ENCODE results near the gene UGT1A3.
"Not testable (repeated sequence)": the region's sequence is repeated elsewhere in the genome, so short reads cannot be mapped to it uniquely, and the experiment has no call there.

The UGT1A3 gene

GRCh38 chr2:233728723-233729301, at the start of gene UGT1A3:
Gene UGT1A3, plus strand, starts transcription at chr2:233729042. Its CDS starts 85 bp downstream, at chr2:233729127.
- no peak for DNase-seq (ENCODE audit: low read depth)

- DNase-seq (ENCODE audit: low read depth): no peak
These were observed 49.6 kb upstream of the UGT1A3 start for GRCh38 chr2:233679196-233679595.

- DNase-seq (ENCODE audit: low read depth): no peak
These were observed 48.3 kb upstream of the UGT1A3 start for GRCh38 chr2:233680361-233681045.

- no peak for DNase-seq (ENCODE audit: low read depth)
These were observed 47.2 kb upstream of the UGT1A3 start, which contains the start of gene UGT1A7 for GRCh38 chr2:233681521-233682099. Gene UGT1A7, plus strand, starts transcription at chr2:233681901. Its CDS starts 37 bp downstream, at chr2:233681938.

- DNase-seq (ENCODE audit: low read depth): no peak
These were observed 44.2 kb upstream of the UGT1A3 start for GRCh38 chr2:233684640-233685039.

GRCh38 chr2:233686928-233687327, 41.9 kb upstream of the UGT1A3 start:
- DNase-seq (ENCODE audit: low read depth): no peak

- no peak for DNase-seq (ENCODE audit: low read depth)
These were observed 40.5 kb upstream of the UGT1A3 start for GRCh38 chr2:233688341-233688740.

GRCh38 chr2:233689031-233689430, 39.8 kb upstream of the UGT1A3 start:
- DNase-seq (ENCODE audit: low read depth): no peak

- no peak for DNase-seq (ENCODE audit: low read depth)
These were observed 39.3 kb upstream of the UGT1A3 start for GRCh38 chr2:233689501-233689900.

- no peak for DNase-seq (ENCODE audit: low read depth)
These were observed 38.4 kb upstream of the UGT1A3 start for GRCh38 chr2:233690444-233690843.

- DNase-seq (ENCODE audit: low read depth): no peak
These were observed 37.1 kb upstream of the UGT1A3 start for GRCh38 chr2:233691443-233692433.

GRCh38 chr2:233692648-233693047, 36.2 kb upstream of the UGT1A3 start, which contains the start of gene UGT1A6:
Gene UGT1A6, plus strand, starts transcription at chr2:233692890. Its CDS starts 115 bp downstream, at chr2:233693005.
- DNase-seq (ENCODE audit: low read depth): no peak

GRCh38 chr2:233693963-233694362, 34.9 kb upstream of the UGT1A3 start:
- DNase-seq (ENCODE audit: low read depth): no peak

GRCh38 chr2:233698740-233699139, 30.1 kb upstream of the UGT1A3 start:
- DNase-seq (ENCODE audit: low read depth): no peak

- DNase-seq (ENCODE audit: low read depth): no peak
These were observed 29.3 kb upstream of the UGT1A3 start for GRCh38 chr2:233699424-233700027.

- no peak for DNase-seq (ENCODE audit: low read depth)
These were observed 28.7 kb upstream of the UGT1A3 start for GRCh38 chr2:233700028-233700635.

- DNase-seq (ENCODE audit: low read depth): not testable (repeated sequence)
These were observed 28.0 kb upstream of the UGT1A3 start for GRCh38 chr2:233700842-233701241.

- DNase-seq (ENCODE audit: low read depth): no peak
These were observed 26.6 kb upstream of the UGT1A3 start for GRCh38 chr2:233702238-233702637.

- no peak for DNase-seq (ENCODE audit: low read depth)
These were observed 22.8 kb upstream of the UGT1A3 start for GRCh38 chr2:233705911-233706506.

- no peak for DNase-seq (ENCODE audit: low read depth)
These were observed 22.1 kb upstream of the UGT1A3 start for GRCh38 chr2:233706720-233707119.
